ENCODE measurements around the gene SLC15A3.
A peak's percentile ranks its signal among the peaks of the same experiment; 100 is the strongest.

The SLC15A3 gene

DNA sequence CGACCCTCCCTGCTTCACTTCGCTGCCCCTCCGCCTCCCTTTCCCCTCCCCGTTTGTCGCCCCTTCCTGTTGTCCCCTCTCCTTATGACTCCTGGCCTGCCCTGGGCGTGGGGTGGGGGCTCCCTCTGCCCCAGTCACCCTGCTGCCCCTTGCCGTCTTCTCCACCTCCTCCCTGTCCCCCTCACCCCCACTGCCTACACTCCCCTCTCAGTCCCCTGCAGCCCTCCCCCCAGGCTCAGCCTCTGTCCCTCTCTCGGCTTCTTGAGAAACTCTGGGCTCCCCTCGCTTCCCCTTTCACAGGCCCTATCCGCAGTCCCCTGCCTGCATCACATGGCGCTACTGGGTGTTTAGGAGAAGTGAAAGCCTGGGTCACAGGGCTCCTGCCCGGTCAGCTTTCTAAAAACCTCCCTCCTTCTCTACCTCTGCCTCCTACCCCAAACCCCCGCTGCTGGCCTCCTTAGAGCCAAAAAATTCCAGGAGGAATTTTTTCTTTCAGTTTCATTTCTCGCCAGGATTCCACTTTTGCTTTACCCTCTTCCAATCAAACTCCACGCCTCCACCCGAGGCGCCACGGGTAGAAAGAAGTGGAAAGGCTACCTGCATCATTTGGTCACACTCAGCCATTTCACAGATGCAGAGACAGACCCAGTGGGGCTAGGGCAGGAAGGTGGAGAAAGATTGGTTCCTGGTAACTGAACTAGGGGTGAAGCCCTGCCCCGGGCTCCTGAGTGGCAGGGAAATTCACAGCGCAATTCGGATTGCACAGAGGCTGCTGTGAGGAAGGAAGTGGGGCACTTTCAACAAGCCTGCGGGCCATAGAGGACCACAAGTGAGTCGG is at the start of gene SLC15A3:
SLC15A3 (minus strand) TSS at position 273 of the 838 bp plus-strand sequence. CDS start 625 bp downstream, outside the sequence.
- DNase-seq (ENCODE audit: low read depth), result peak; percentile 44
- TF ChIP-seq CTCF (conservative IDR thresholded peaks at IDR 0.05; ENCODE audit: low read length), result no peak
- H3K4me3 ChIP-seq (ENCODE audit: low read length), result peak within 1 kb of the TSS; percentile 62

- no peak overlapping the region for H3K4me3 ChIP-seq (ENCODE audit: low read length)
- no peak for TF ChIP-seq CTCF (conservative IDR thresholded peaks at IDR 0.05; ENCODE audit: low read length)
- no peak for DNase-seq (ENCODE audit: low read depth)
These were observed 48.5 kb upstream of the SLC15A3 start for GRCh38 chr11:61000426-61000825.

- no peak for TF ChIP-seq CTCF (conservative IDR thresholded peaks at IDR 0.05; ENCODE audit: low read length)
- no peak for DNase-seq (ENCODE audit: low read depth)
- no peak overlapping the region for H3K4me3 ChIP-seq (ENCODE audit: low read length)
These were observed 44.6 kb upstream of the SLC15A3 start for GRCh38 chr11:60996381-60997138.

DNA sequence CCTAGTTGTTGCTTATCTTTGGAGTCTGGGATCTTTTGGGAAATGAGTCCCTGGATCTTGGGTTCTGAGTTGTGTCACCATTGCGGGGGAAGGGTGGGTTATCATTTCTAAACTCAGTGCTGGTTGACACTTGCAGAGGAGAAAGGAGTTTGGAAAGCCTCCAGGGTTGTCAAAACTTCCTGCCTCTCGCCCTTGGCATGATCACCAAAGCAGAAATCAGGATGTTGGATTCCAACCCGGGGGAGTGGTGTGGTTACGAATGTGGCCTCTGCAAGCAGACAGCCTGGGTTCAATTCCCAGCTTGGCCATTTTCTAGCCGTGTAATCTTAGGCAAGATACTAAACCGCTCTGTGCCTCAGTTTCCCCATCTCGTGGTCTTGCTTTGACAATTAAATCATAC is 43.8 kb upstream of the SLC15A3 start:
- H3K4me3 ChIP-seq (ENCODE audit: low read length), result no peak overlapping the region
- no peak for TF ChIP-seq CTCF (conservative IDR thresholded peaks at IDR 0.05; ENCODE audit: low read length)
- DNase-seq (ENCODE audit: low read depth), result no peak

DNA sequence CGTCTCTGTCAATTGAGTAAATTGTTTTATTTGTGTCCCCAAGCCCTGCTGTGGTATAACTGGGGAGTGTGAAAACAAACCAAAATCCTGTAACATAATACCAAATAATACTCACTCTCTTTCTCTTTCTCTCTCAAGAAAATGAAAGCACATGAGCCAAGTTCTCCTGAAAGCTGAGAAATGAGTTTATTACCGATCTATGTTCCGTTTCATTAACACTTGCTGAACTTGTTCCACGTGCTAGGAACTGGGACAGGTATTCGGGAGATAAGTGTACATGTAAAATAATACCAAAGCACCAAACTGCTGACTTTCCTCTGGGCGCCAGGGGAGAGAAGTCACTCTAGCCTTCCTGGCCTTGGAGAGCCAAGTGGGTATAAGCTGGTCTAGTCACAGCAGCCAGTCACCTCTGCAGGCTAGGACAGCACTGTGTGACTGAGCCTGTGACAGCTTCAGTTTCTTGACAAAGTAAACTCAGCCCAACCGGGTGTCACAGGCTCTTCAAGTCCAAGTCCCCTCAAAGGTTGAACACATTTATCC is 42.6 kb upstream of the SLC15A3 start:
- no peak overlapping the region for H3K4me3 ChIP-seq (ENCODE audit: low read length)
- TF ChIP-seq CTCF (conservative IDR thresholded peaks at IDR 0.05; ENCODE audit: low read length), result no peak
- DNase-seq (ENCODE audit: low read depth), result no peak

GRCh38 chr11:60993615-60994014 is 41.6 kb upstream of the SLC15A3 start:
- no peak for TF ChIP-seq CTCF (conservative IDR thresholded peaks at IDR 0.05; ENCODE audit: low read length)
- no peak for DNase-seq (ENCODE audit: low read depth)
- H3K4me3 ChIP-seq (ENCODE audit: low read length), result no peak overlapping the region

Data from AG10803 (cell line).